ENCODE data around the gene ZNF341. TPM values are rescaled to one million over a fixed set of nuclear protein-coding genes. Genes with fewer than 3 reads are reported as not detected.

Gene ZNF341
- total and polyA plus RNA-seq, 5 donors = 1.5 to 2.2 (median 1.8) TPM

GRCh38 chr20:33828967-33829560, 97.3 kb downstream of the ZNF341 start:
- intact Hi-C loops (cut with DNase I) = no loop called here
- Histone ChIP-seq H3K4me1 (ENCODE audit: control insufficient read depth, insufficient read depth, low read length) (peaks cover 51% of the 10 kb centered on the region), H3K9me3 (ENCODE audit: control insufficient read depth, low read length) (no peaks in the 10 kb centered on the region), H3K27me3 (ENCODE audit: control insufficient read depth, insufficient read depth) (no peaks in the 10 kb centered on the region), H3K4me3 (ENCODE audit: low read length) (no peak overlapping the region), H3K27ac (ENCODE audit: low read length) (peak overlapping the region; percentile 37)
- DNase-seq = no peak
- peak in 1 of 2 donors; percentile 9 for ATAC-seq
- WGBS = 53% methylated on average over 3 of the region's 3 CpGs

GRCh38 chr20:33829636-33830035, 97.8 kb downstream of the ZNF341 start:
- Histone ChIP-seq H3K27ac (ENCODE audit: low read length) (peak overlapping the region; percentile 31), H3K4me1 (ENCODE audit: control insufficient read depth, insufficient read depth, low read length) (peaks cover 48% of the 10 kb centered on the region), H3K27me3 (ENCODE audit: control insufficient read depth, insufficient read depth) (no peaks in the 10 kb centered on the region), H3K4me3 (ENCODE audit: low read length) (no peak overlapping the region), H3K9me3 (ENCODE audit: control insufficient read depth, low read length) (no peaks in the 10 kb centered on the region)
- no peak for DNase-seq
- ATAC-seq = no peak
- intact Hi-C loops (cut with DNase I) = no loop called here
- 63% methylated on average over 3 of the region's 3 CpGs for WGBS

- no peaks in the 10 kb centered on the region for H3K9me3 ChIP-seq (ENCODE audit: control insufficient read depth, low read length)
- H3K27ac ChIP-seq (ENCODE audit: low read length) = no peak overlapping the region
- WGBS = 49% methylated on average over 4 of the region's 4 CpGs
- H3K27me3 ChIP-seq (ENCODE audit: control insufficient read depth, insufficient read depth) = no peaks in the 10 kb centered on the region
- no peak overlapping the region for H3K4me3 ChIP-seq (ENCODE audit: low read length)
- DNase-seq (no peak), ATAC-seq (peak in 1 of 2 donors; percentile 18)
- H3K4me1 ChIP-seq (ENCODE audit: control insufficient read depth, insufficient read depth, low read length) = peaks cover 48% of the 10 kb centered on the region
- intact Hi-C loops (cut with DNase I) = no loop called here
These were observed 98.6 kb downstream of the ZNF341 start for GRCh38 chr20:33830371-33830770.

- intact Hi-C loops (cut with DNase I) = no loop called here
- 28% methylated on average over 11 of the region's 11 CpGs for WGBS
- DNase-seq (peak in 2 of 3 donors; percentile 30 to 50), ATAC-seq (peak; percentile 46 to 58)
- Histone ChIP-seq H3K4me1 (ENCODE audit: control insufficient read depth, insufficient read depth, low read length) (peaks cover 39% of the 10 kb centered on the region), H3K4me3 (ENCODE audit: low read length) (no peak overlapping the region), H3K9me3 (ENCODE audit: control insufficient read depth, low read length) (no peaks in the 10 kb centered on the region), H3K27ac (ENCODE audit: low read length) (no peak overlapping the region), H3K27me3 (ENCODE audit: control insufficient read depth, insufficient read depth) (no peaks in the 10 kb centered on the region)
These were observed 100.5 kb downstream of the ZNF341 start for GRCh38 chr20:33832103-33832804.

GRCh38 chr20:33833333-33833732, 101.5 kb downstream of the ZNF341 start:
- ATAC-seq = no peak
- H3K4me1 ChIP-seq (ENCODE audit: control insufficient read depth, insufficient read depth, low read length) = peaks cover 37% of the 10 kb centered on the region
- H3K27me3 ChIP-seq (ENCODE audit: control insufficient read depth, insufficient read depth) = no peaks in the 10 kb centered on the region
- no peak overlapping the region for H3K27ac ChIP-seq (ENCODE audit: low read length)
- H3K9me3 ChIP-seq (ENCODE audit: control insufficient read depth, low read length) = no peaks in the 10 kb centered on the region
- H3K4me3 ChIP-seq (ENCODE audit: low read length) = no peak overlapping the region
- 14% methylated on average over 1 of the region's 1 CpG for WGBS
- intact Hi-C loops (cut with DNase I) = no loop called here
- DNase-seq = no peak

- DNase-seq = peak in 1 of 3 donors; percentile 37
- WGBS = 78% methylated on average over 9 of the region's 9 CpGs
- Histone ChIP-seq H3K27me3 (ENCODE audit: control insufficient read depth, insufficient read depth) (no peaks in the 10 kb centered on the region), H3K9me3 (ENCODE audit: control insufficient read depth, low read length) (no peaks in the 10 kb centered on the region), H3K4me3 (ENCODE audit: low read length) (no peak overlapping the region), H3K4me1 (ENCODE audit: control insufficient read depth, insufficient read depth, low read length) (peaks cover 38% of the 10 kb centered on the region), H3K27ac (ENCODE audit: low read length) (no peak overlapping the region)
- peak in 1 of 2 donors; percentile 24 for ATAC-seq
- intact Hi-C loops (cut with DNase I) = no loop called here
These were observed 103.9 kb downstream of the ZNF341 start for GRCh38 chr20:33835615-33836172.

GRCh38 chr20:33836277-33836676, 104.5 kb downstream of the ZNF341 start:
- WGBS = 75% methylated on average over 2 of the region's 2 CpGs
- intact Hi-C loops (cut with DNase I) = no loop called here
- H3K27me3 ChIP-seq (ENCODE audit: control insufficient read depth, insufficient read depth) = no peaks in the 10 kb centered on the region
- no peak overlapping the region for H3K27ac ChIP-seq (ENCODE audit: low read length)
- ATAC-seq (no peak), DNase-seq (no peak)
- H3K4me3 ChIP-seq (ENCODE audit: low read length) = no peak overlapping the region
- H3K9me3 ChIP-seq (ENCODE audit: control insufficient read depth, low read length) = no peaks in the 10 kb centered on the region
- H3K4me1 ChIP-seq (ENCODE audit: control insufficient read depth, insufficient read depth, low read length) = peaks cover 41% of the 10 kb centered on the region

- WGBS = 85% methylated on average over 5 of the region's 5 CpGs
- ATAC-seq = no peak
- no peaks in the 10 kb centered on the region for H3K9me3 ChIP-seq (ENCODE audit: control insufficient read depth, low read length)
- peaks cover 39% of the 10 kb centered on the region for H3K4me1 ChIP-seq (ENCODE audit: control insufficient read depth, insufficient read depth, low read length)
- no peak overlapping the region for H3K4me3 ChIP-seq (ENCODE audit: low read length)
- no peak overlapping the region for H3K27ac ChIP-seq (ENCODE audit: low read length)
- intact Hi-C loops (cut with DNase I) = no loop called here
- no peaks in the 10 kb centered on the region for H3K27me3 ChIP-seq (ENCODE audit: control insufficient read depth, insufficient read depth)
- DNase-seq = no peak
These were observed 105.5 kb downstream of the ZNF341 start for GRCh38 chr20:33837096-33837830.

- 77% methylated on average over 8 of the region's 8 CpGs for WGBS
- intact Hi-C loops (cut with DNase I) = no loop called here
- no peaks in the 10 kb centered on the region for H3K9me3 ChIP-seq (ENCODE audit: control insufficient read depth, low read length)
- H3K4me1 ChIP-seq (ENCODE audit: control insufficient read depth, insufficient read depth, low read length) = peaks cover 40% of the 10 kb centered on the region
- H3K27ac ChIP-seq (ENCODE audit: low read length) = no peak overlapping the region
- no peaks in the 10 kb centered on the region for H3K27me3 ChIP-seq (ENCODE audit: control insufficient read depth, insufficient read depth)
- no peak overlapping the region for H3K4me3 ChIP-seq (ENCODE audit: low read length)
- ATAC-seq (no peak), DNase-seq (no peak)
These were observed 106.5 kb downstream of the ZNF341 start for GRCh38 chr20:33838035-33838864.

GRCh38 chr20:33839591-33839990, 107.8 kb downstream of the ZNF341 start:
- Histone ChIP-seq H3K4me3 (ENCODE audit: low read length) (no peak overlapping the region), H3K9me3 (ENCODE audit: control insufficient read depth, low read length) (no peaks in the 10 kb centered on the region), H3K27ac (ENCODE audit: low read length) (no peak overlapping the region), H3K4me1 (ENCODE audit: control insufficient read depth, insufficient read depth, low read length) (peaks cover 34% of the 10 kb centered on the region), H3K27me3 (ENCODE audit: control insufficient read depth, insufficient read depth) (no peaks in the 10 kb centered on the region)
- 67% methylated on average over 3 of the region's 3 CpGs for WGBS
- DNase-seq = peak in 2 of 3 donors; percentile 35 to 74
- ATAC-seq = peak; percentile 43 to 67
- intact Hi-C loops (cut with DNase I) = no loop called here
